IPS-20b (cell line): ENCODE results near the gene RAMACL.
"Not testable (repeated sequence)": the region's sequence is repeated elsewhere in the genome, so short reads cannot be mapped to it uniquely, and the experiment has no call there.

Experiments used
- H3K27ac ChIP-seq: one replicate; pipeline ENCODE4 v1.5.1; 2013; ENCODE audit warnings: low read length
- H3K27me3 ChIP-seq: 2 replicates; pipeline ENCODE4 v1.6.1; 2013; ENCODE audit warnings: mild to moderate bottlenecking, low read length, inconsistent platforms; ENCODE audit not compliant: insufficient read depth
- H3K36me3 ChIP-seq: 2 replicates; pipeline ENCODE4 v1.6.1; 2013; ENCODE audit warnings: low read depth, mild to moderate bottlenecking, inconsistent platforms, low read length, moderate library complexity; ENCODE audit not compliant: insufficient read depth
- H3K4me1 ChIP-seq: 2 replicates; pipeline ENCODE4 v1.6.1; 2013; ENCODE audit warnings: mild to moderate bottlenecking, control low read depth, inconsistent platforms, low read length, moderate library complexity; ENCODE audit not compliant: insufficient read depth
- H3K4me3 ChIP-seq: 2 replicates; pipeline ENCODE4 v1.5.1; 2013; ENCODE audit warnings: mild to moderate bottlenecking, low read length, inconsistent platforms
- H3K9ac ChIP-seq: 2 replicates; pipeline ENCODE4 v1.6.1; 2013; ENCODE audit warnings: low read depth, mild to moderate bottlenecking, inconsistent platforms, low read length, moderate library complexity
- H3K9me3 ChIP-seq: 2 replicates; pipeline ENCODE4 v1.6.1; 2013; ENCODE audit warnings: mild to moderate bottlenecking, low read depth, low read length, inconsistent platforms; ENCODE audit not compliant: insufficient read depth

RAMACL gene

DNA sequence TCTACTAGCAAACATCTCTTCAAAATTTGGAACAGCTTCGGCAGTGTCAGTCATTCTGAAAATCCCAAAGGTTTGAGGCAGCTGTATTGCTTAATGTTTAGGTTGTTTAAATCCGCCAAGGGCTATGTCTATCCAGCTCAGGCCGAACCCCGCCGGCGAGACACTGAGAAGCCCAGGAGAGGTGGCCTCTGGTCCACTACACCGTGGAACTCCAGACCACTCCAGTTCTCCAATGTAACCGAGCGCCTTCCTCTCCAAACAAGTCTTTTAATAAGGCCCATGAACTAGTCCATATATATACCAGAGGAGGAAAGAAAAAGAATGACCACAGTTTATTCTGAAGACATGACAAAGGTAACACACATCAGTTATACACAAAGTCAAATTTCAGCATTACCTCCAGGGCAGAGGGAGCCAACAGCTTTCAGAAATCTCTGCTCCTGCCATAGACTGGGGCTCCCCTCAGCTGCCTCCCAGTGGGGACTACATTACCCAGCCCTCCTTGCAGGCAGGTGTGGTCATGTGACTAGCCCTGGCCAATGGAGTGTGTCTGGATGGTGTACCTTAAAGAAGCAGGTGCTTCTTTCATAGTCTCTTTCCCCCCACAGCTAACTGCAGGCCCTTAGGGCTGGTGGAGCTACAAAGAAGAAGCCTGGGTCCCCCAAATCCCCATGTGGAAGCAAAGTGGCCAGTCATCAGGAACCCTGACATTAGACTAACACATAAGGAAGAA, at the start of gene RAMACL:
RAMACL (minus strand) TSS at position 255 of the 733 bp plus-strand sequence; CDS start at position 54, 201 bp downstream.
- Histone ChIP-seq H3K36me3 (no peaks in the 10 kb centered on the region), H3K4me1 (peaks cover 16% of the 10 kb centered on the region), H3K9ac (no peak within 1 kb of the TSS), H3K4me3 (no peak within 1 kb of the TSS), H3K9me3 (no peaks in the 10 kb centered on the region), H3K27ac (no peak within 1 kb of the TSS), H3K27me3 (no peaks in the 10 kb centered on the region)

DNA sequence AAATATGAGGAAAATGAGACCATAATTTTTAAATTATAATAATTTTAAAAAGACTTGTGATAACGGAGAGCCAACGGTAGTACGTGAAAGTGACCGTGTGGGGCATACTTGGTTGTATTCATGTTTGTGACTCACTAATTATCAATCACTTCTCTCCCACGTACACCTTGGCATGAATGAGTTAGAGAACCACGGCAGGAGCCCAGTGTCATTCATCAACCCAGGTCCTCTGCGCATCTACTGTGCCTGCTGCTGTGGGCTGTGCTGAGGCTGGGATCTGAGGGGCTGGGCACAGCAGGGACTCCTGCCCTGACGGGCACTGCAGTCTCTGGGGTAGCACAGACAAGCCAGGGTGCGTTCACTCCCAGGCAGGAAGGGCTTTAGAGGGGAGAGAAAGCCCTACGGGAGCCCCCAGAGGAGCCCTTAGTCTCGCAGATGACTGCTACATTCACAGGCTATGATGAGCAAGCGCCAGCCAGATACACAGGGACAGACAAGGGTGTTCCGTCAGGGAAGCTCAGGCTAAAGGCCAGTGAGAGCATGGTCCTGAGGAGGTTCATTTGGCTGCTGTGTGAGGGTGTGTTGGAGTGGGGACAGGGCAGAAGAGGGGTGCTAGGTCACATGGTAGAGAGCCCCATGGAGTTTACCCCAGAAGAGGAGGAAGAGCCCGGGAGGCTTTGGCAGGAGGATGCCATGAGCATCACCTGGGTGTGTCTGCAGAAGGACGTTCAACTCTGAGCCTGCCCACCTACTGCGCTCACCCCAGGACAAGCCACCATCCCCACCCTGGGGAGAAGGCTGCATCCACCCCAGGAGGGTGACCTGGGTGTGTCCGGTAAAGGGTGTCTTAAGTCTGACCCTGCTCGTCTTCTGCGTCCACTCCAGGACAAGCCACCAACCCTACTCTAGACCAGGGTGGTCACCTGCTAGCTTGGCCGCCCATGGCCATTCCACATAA, 48.8 kb upstream of the RAMACL start:
- Histone ChIP-seq H3K27ac (no peak overlapping the region), H3K4me3 (no peak overlapping the region), H3K4me1 (peaks cover 9% of the 10 kb centered on the region; the same call in 1 of the 2 replicates), H3K9me3 (no peaks in the 10 kb centered on the region), H3K9ac (no peak overlapping the region), H3K27me3 (peaks cover 6% of the 10 kb centered on the region), H3K36me3 (no peaks in the 10 kb centered on the region)

DNA sequence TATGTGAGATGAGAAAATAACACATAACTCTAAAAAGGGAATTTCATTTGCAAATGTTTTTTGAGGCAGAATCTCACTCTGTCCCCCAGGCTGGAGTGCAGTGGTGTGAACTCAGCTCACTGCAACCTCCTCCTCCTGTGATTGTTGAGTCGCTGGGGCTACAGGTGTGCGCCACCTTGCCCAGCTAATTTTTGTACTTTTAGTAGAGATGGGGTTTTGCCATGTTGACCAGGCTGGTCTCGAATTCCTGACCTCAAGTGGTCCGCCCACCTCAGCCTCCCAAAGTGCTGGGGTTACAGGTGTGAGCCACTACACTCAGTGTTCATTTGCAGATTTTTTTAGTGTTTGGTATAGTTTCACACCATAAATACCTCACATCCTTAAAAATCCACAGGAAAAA, 48.1 kb upstream of the RAMACL start:
- H3K9me3 ChIP-seq, H3K36me3 ChIP-seq, H3K9ac ChIP-seq, H3K27ac ChIP-seq, H3K4me3 ChIP-seq: not testable (repeated sequence)
- H3K4me1 ChIP-seq = peaks cover 11% of the 10 kb centered on the region
- H3K27me3 ChIP-seq = peaks cover 13% of the 10 kb centered on the region

DNA sequence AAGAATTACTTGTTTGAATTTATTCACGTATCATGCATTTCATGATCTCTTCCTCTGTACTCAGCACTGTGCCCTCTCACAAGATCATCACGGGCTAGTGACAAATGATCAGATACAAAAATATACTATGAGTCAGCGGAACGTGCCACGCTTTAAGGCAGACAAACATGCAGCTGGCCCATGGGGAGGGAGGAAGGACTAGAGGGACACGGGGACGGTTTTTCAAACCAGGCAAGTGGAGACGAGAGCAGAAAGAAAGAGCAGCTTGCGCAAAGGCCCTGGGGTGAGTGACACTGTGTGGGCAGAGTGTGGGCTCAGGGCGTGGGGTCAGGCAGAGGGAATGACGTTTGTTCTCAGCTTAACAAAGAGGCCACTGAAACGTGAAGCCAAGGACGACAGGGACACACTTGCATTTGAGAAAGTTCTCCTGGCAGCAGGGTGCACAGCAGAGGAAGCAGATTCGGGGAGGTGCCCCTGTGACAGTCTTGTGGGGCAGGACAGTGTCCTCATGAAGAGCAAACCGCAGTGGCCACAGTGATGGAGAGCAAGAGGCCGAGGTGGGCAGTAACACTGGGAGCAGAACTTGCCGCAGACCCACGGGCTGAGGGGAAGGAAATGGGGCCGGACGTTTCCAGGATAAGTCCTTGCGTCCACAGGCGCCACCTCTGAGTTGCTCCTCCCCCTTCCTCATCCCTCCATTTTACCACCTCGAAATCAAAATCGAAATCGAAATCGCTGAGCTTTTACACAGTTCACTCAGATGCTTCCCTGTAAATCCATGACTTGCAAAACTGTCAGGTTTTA, 47.5 kb upstream of the RAMACL start:
- peaks cover 19% of the 10 kb centered on the region for H3K27me3 ChIP-seq
- H3K9ac ChIP-seq = no peak overlapping the region
- H3K9me3 ChIP-seq = no peaks in the 10 kb centered on the region
- H3K36me3 ChIP-seq = no peaks in the 10 kb centered on the region
- H3K4me1 ChIP-seq = peaks cover 16% of the 10 kb centered on the region
- H3K4me3 ChIP-seq = no peak overlapping the region
- H3K27ac ChIP-seq = no peak overlapping the region

DNA sequence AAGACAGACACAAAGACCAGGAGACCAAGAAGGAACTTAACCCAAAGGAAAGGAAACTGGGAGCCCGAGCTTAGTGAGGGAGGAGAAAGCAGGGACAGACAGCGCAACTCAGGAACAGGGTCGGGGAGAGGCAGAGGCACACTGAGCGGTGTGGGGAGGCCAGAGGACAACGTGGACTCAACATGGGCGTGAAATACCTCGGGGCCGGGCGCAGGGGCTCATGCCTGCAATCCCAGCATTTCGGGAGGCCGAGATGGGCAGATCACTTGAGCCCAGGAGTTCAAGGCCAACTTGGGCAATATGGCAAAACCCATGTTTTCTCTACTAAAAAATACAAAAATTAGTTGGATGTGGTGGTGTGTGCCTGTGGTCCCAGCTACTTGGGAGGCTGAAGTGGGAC, 46.3 kb upstream of the RAMACL start:
- Histone ChIP-seq H3K27ac (no peak overlapping the region), H3K9me3 (no peaks in the 10 kb centered on the region), H3K4me3 (no peak overlapping the region), H3K9ac (no peak overlapping the region), H3K4me1 (peaks cover 21% of the 10 kb centered on the region), H3K36me3 (no peaks in the 10 kb centered on the region), H3K27me3 (peaks cover 27% of the 10 kb centered on the region)

DNA sequence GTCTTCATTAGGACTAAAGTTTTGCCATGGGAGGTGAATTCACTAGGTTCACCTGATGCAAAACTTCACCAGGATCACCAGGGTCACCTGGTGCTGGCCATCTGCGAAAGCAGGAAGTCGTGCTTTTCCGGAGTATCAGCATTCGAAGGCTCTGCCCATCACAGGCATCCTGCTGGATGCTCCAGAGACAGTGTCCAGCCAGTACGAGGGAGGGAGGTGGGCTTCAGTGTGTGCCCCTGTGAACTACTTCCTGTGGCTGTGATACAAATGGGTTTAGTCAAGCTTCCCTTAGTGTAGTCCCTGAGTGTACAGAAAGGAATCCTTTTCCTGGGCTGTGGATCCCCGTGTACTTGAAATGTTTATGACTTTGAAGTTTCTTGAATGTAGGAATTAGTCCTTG, 44.0 kb upstream of the RAMACL start:
- peaks cover 27% of the 10 kb centered on the region for H3K4me1 ChIP-seq
- H3K9me3 ChIP-seq = no peaks in the 10 kb centered on the region
- H3K27me3 ChIP-seq = peaks cover 39% of the 10 kb centered on the region
- no peaks in the 10 kb centered on the region for H3K36me3 ChIP-seq
- no peak overlapping the region for H3K9ac ChIP-seq
- H3K4me3 ChIP-seq = no peak overlapping the region
- H3K27ac ChIP-seq = no peak overlapping the region

DNA sequence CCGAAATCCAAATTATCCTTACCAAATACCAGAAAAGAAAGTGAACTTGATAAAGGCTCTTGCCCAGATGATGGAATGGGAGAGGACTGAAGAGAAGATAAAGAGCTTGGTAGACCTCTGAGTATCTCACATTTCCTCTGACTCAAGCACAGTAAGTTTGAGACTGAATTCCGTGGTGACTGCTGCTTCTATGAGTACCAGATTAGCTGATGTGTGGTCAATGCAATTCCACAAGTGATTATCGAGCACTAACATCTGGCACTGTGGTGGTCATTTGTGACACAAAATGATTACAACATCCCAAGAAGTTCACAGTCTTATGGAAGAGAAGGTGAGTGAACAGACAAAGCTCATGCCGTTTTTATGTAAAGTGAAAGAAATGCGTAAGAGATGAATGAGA, 43.1 kb upstream of the RAMACL start:
- H3K9ac ChIP-seq = no peak overlapping the region
- no peak overlapping the region for H3K4me3 ChIP-seq
- H3K27ac ChIP-seq = no peak overlapping the region
- peaks cover 42% of the 10 kb centered on the region for H3K27me3 ChIP-seq
- H3K36me3 ChIP-seq = no peaks in the 10 kb centered on the region
- H3K4me1 ChIP-seq = peaks cover 27% of the 10 kb centered on the region
- H3K9me3 ChIP-seq = no peaks in the 10 kb centered on the region

DNA sequence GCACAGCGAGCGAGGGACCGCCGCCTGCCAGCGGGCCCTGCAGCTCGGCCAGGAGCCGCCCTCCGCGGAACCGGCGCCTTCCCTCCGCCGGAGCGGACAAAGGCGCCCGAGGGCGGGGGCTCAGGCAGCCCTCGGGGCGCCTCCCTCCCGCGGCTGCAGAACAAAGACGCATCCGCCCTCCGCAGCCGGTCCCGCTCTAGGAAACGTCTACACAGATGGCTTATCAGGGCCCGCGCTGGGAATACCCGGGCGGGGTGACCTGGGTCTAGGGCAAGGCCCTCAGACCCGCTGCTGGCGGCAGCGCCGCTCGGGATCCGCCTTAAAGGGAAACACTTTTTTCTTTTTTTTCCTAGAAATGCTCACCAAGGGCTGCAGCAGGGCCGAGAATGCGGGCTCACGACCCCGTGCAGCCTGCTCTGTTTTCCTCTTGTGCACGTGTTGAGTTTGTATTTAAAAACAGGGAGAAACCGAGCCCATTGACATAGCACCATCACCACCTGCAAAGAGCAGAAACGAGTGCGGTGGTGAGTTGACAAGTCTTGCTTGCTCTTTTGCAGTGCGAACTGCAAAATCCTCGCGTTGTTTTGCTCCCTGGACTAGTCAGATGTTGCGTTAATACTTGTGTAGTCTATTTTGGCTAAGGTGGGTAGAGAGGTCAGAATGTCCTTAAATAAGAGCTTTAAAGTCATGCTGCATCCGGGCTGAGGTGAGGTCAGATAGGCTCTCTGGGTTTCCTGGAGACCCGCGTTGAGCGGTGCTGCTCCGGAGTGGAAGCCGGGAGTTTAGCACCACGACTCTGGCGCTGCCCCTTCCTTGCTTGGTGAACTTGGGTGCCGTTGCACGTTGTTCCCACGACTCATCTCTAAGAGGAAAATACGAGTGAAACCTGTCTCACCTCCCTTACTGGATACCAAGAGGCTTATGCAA, 41.7 kb upstream of the RAMACL start:
- peak overlapping the region; percentile 73 for H3K4me3 ChIP-seq

DNA sequence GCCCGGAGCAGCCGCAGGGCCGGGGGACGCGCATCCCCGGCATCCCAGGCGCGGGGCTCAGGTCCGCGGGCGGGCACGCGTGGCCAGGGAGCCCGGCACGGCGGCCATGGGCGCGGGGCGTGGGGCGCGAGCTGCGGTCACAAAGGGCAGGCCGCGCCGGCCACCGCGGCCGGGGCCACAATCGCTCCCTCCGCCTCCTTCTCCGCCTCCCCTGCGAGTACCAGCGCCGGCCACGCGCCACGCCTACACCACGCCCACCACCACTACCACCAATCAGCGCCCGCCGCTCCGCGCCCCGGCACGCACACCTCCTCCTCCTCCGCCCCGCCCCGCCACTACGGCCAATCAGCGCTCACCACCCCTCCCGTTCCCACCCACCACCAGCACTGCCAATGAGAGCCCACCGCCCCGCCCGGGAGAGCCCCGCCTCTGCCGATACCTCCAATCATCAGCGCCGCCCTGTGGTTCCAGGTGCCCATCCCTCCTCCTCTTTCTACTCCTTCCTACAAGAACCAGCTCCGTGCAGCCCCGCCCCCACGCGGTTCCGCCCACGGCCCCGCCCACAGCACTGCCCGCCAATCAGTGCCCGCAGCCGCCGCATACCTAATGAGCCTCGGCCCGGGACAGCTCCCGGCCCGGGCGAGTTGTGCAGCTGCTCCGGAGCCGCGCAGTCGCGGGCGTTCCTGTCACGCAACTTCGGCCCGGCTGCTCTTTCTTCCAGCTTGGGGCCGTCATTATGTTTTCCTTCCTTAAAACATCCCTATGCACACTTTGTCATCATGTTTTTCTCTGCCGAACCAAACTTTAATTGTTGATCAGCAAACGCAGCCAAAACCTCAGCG, 40.8 kb upstream of the RAMACL start, which contains the start of gene RPS6KA2:
RPS6KA2 (minus strand) TSS at position 219 of the 842 bp plus-strand sequence. CDS start 232 bp downstream, outside the sequence.
- H3K36me3 ChIP-seq = no peaks in the 10 kb centered on the region
- H3K4me1 ChIP-seq = peaks cover 29% of the 10 kb centered on the region
- no peak within 1 kb of the TSS for H3K27ac ChIP-seq
- H3K4me3 ChIP-seq = peak within 1 kb of the TSS; percentile 86
- H3K9me3 ChIP-seq = no peaks in the 10 kb centered on the region
- peak within 1 kb of the TSS; percentile 83 for H3K9ac ChIP-seq
- H3K27me3 ChIP-seq = peaks cover 42% of the 10 kb centered on the region

More for the DNA sequence above, 41.7 kb upstream of the RAMACL start:
- H3K27me3 ChIP-seq = peaks cover 42% of the 10 kb centered on the region
- H3K36me3 ChIP-seq = no peaks in the 10 kb centered on the region
- H3K9me3 ChIP-seq = no peaks in the 10 kb centered on the region
- H3K4me1 ChIP-seq = peaks cover 27% of the 10 kb centered on the region
- peak overlapping the region; percentile 57; the same call in 1 of the 2 replicates for H3K9ac ChIP-seq
- no peak overlapping the region for H3K27ac ChIP-seq
